Natural killer cell (primary cell): Measurements from ENCODE around the gene GRM7. TPM values are rescaled to one million over a fixed set of nuclear protein-coding genes. Genes with fewer than 3 reads are reported as not detected.

Experiments
- ATAC-seq, 3 donors: fragments of 150-1000 bp in 2 of 3; fragments of 200-7000 bp in 1 of 3; cut with Tn5 transposase; 1 replicate in 1 of 3; 2 replicates in 2 of 3; pipeline ENCODE4 v1.10.0; 2021; ENCODE audit warnings: mild to moderate bottlenecking in 2 of 3, moderate library complexity in 2 of 3
- DNase-seq, 2 donors: peaks; one replicate each; pipeline versions ENCODE4 v3.0.0 to v3.0.0-alpha.2; 2013 to 2021; ENCODE audit warnings: mixed read lengths in 1 of 2
- H3K27ac ChIP-seq: one replicate; pipeline ENCODE4 v1.5.1; 2013; ENCODE audit warnings: mild to moderate bottlenecking, low read length
- H3K27me3 ChIP-seq: one replicate; pipeline ENCODE4 v1.6.1; 2013; ENCODE audit warnings: low read length; ENCODE audit not compliant: control insufficient read depth, insufficient read depth
- H3K36me3 ChIP-seq: one replicate; pipeline ENCODE4 v1.6.1; 2013; ENCODE audit warnings: low read length; ENCODE audit not compliant: control insufficient read depth, insufficient read depth
- H3K4me1 ChIP-seq: one replicate; pipeline ENCODE4 v1.6.1; 2013; ENCODE audit warnings: low read length; ENCODE audit not compliant: control insufficient read depth, insufficient read depth
- H3K4me3 ChIP-seq: one replicate; pipeline ENCODE4 v1.5.1; 2013; ENCODE audit warnings: low read length
- H3K9me3 ChIP-seq: one replicate; pipeline ENCODE4 v1.6.1; 2013; ENCODE audit warnings: low read length; ENCODE audit not compliant: control insufficient read depth, insufficient read depth
- H3K27ac Mint-ChIP-seq, 2 donors: one replicate each; pipeline ENCODE4 v1.8.0; 2022; ENCODE audit warnings: mild to moderate bottlenecking in 2 of 2, mixed read lengths in 2 of 2, moderate library complexity in 1 of 2
- H3K27me3 Mint-ChIP-seq, 2 donors: one replicate each; pipeline ENCODE4 v1.8.0; 2022; ENCODE audit warnings: low read depth in 2 of 2, mixed read lengths in 2 of 2
- H3K36me3 Mint-ChIP-seq: one replicate; pipeline ENCODE4 v1.8.0; 2022; ENCODE audit warnings: mixed read lengths
- H3K4me1 Mint-ChIP-seq, 2 donors: one replicate each; pipeline ENCODE4 v1.8.0; 2022; ENCODE audit warnings: mixed read lengths in 2 of 2
- H3K4me3 Mint-ChIP-seq: one replicate; pipeline ENCODE4 v1.8.0; 2022; ENCODE audit warnings: mild to moderate bottlenecking, moderate library complexity, mixed read lengths
- H3K9me3 Mint-ChIP-seq, 2 donors: one replicate each; pipeline ENCODE4 v1.8.0; 2022; ENCODE audit warnings: mixed read lengths in 2 of 2
- CTCF ChIP-seq: fragments of 200-600 bp; IDR thresholded peaks from one replicate; pipeline ENCODE4 v1.8.0; 2022; ENCODE audit warnings: antibody characterized with exemption
- WGBS: methylation state at CpG from one replicate; pipeline ENCODE4 v1.1.7; 2013; ENCODE audit warnings: missing lambda C conversion rate; ENCODE audit not compliant: insufficient coverage; 5-methylcytosine and 5-hydroxymethylcytosine counted together
- intact Hi-C: fragments of 100-400 bp; cut with micrococcal nuclease; formaldehyde crosslinking; loops from one replicate; pipeline ENCODE4 v1.14.2; 2022
- total RNA-seq, 4 donors: library from RNA; stranded (reverse); fragments of 120-200 nt in 1 of 4; gene quantifications; one replicate each; pipeline versions ENCODE4 v1.2.3 to v1.2.4, GENCODE V29; 2013 to 2022

GRM7 gene
- total RNA-seq, 3 donors from 2014 or later (not counting 1 experiment from before 2014, with no cell fraction given): not detected

GRCh38 chr3:7745711-7746110 lies 884.8 kb downstream of the GRM7 start:
- ATAC-seq: no peak
- no peaks in the 10 kb centered on the region for H3K4me1 ChIP-seq
- intact Hi-C loops: no loop called here
- no peak for DNase-seq
- H3K36me3 Mint-ChIP-seq: no peaks in the 10 kb centered on the region
- TF ChIP-seq CTCF: no peak
- no peaks in the 10 kb centered on the region for H3K9me3 ChIP-seq
- no peak overlapping the region for H3K4me3 Mint-ChIP-seq
- no peaks in the 10 kb centered on the region for H3K27me3 ChIP-seq
- peaks cover 0 to 8% of the 10 kb centered on the region in 2 donors for H3K27me3 Mint-ChIP-seq
- H3K36me3 ChIP-seq: no peaks in the 10 kb centered on the region
- H3K27ac Mint-ChIP-seq: no peak overlapping the region
- WGBS: 75% methylated on average over 1 of the region's 1 CpG
- no peak overlapping the region for H3K27ac ChIP-seq
- H3K4me3 ChIP-seq: no peak overlapping the region
- H3K4me1 Mint-ChIP-seq: no peaks in the 10 kb centered on the region
- peaks cover 0 to 10% of the 10 kb centered on the region in 2 donors for H3K9me3 Mint-ChIP-seq

DNA sequence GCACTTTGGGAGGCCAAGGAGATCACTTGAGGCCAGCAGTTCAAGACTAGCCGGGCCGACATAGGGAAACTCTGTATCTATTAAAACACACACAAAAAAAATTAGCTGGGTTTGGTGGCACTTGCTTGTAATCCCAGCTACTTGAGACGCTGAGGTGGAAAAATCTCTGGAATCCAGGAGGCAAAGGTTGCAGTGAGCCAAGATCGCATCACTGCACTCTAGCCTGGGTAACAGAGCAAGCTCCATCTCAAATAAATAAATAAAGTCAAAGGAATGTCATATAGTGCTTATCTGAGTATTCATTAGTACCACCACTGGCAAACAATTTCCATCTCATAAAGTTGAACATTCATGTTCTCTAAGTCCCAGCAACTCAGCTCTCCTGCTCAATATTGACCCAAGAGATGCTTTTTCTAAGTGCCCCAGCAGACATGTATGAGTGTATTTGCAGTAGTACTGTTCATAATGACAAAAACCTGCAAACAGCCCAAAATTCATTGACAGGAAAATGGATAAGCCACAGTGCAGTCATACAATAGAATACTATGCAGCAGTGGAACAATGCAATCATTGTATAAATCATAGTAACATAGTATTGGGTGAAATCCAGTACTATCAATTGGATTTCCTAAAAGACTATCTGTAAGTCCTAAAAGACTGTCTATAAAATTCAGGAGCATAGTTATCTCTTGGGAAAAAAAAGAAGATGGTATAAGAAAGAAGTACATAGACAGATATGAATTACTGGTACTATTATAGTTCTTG lies 889.2 kb downstream of the GRM7 start:
- TF ChIP-seq CTCF: no peak
- DNase-seq (no peak), ATAC-seq (no peak)
- H3K27me3 Mint-ChIP-seq: peaks cover 0 to 8% of the 10 kb centered on the region in 2 donors
- H3K9me3 Mint-ChIP-seq: peaks cover 0 to 7% of the 10 kb centered on the region in 2 donors
- no peak overlapping the region for H3K27ac Mint-ChIP-seq
- H3K4me3 ChIP-seq: no peak overlapping the region
- no peak overlapping the region for H3K4me3 Mint-ChIP-seq
- intact Hi-C loops: no loop called here
- H3K4me1 ChIP-seq: no peaks in the 10 kb centered on the region
- no peaks in the 10 kb centered on the region for H3K27me3 ChIP-seq
- no peaks in the 10 kb centered on the region for H3K36me3 Mint-ChIP-seq
- no peaks in the 10 kb centered on the region for H3K36me3 ChIP-seq
- H3K9me3 ChIP-seq: no peaks in the 10 kb centered on the region
- no peak overlapping the region for H3K27ac ChIP-seq
- WGBS: 92% methylated on average over 3 of the region's 4 CpGs
- H3K4me1 Mint-ChIP-seq: no peaks in the 10 kb centered on the region

GRCh38 chr3:7752005-7752404 lies 891.1 kb downstream of the GRM7 start:
- intact Hi-C loops: no loop called here
- Histone ChIP-seq H3K27me3 (no peaks in the 10 kb centered on the region), H3K9me3 (no peaks in the 10 kb centered on the region), H3K36me3 (no peaks in the 10 kb centered on the region), H3K4me1 (no peaks in the 10 kb centered on the region), H3K4me3 (no peak overlapping the region), H3K27ac (no peak overlapping the region)
- H3K27ac Mint-ChIP-seq: no peak overlapping the region
- no peaks in the 10 kb centered on the region for H3K4me1 Mint-ChIP-seq
- DNase-seq (no peak), ATAC-seq (no peak)
- no CpG with 5 or more reads among the region's 1 CpG for WGBS
- no peaks in the 10 kb centered on the region for H3K36me3 Mint-ChIP-seq
- TF ChIP-seq CTCF: no peak
- peaks cover 0 to 3% of the 10 kb centered on the region in 2 donors for H3K9me3 Mint-ChIP-seq
- no peak overlapping the region for H3K4me3 Mint-ChIP-seq
- H3K27me3 Mint-ChIP-seq: peaks cover 0 to 5% of the 10 kb centered on the region in 2 donors
